ENCODE results near the gene OR8B4.

GRCh38 chr11:124473476-124473875 is 48.8 kb upstream of the OR8B4 start:
- TF ChIP-seq POLR2A (IDR thresholded peaks at IDR 0.05; ENCODE audit: borderline replicate concordance, extremely low read depth, insufficient read depth, insufficient read length) = no peak
- no peak for TF ChIP-seq SP1 (IDR thresholded peaks at IDR 0.05; ENCODE audit: low read depth)
- no peak for TF ChIP-seq MAX (IDR thresholded peaks at IDR 0.05)
- no peak for TF ChIP-seq CTCF (IDR thresholded peaks at IDR 0.05 in 2 of 3, conservative IDR thresholded peaks at IDR 0.05 in 1 of 3; ENCODE audit: borderline replicate concordance in 1 of 3, insufficient read depth in 1 of 3, low read depth in 2 of 3, low read length in 2 of 3)
- no peak for TF ChIP-seq JUND (IDR thresholded peaks at IDR 0.05)
- TF ChIP-seq YY1 (IDR thresholded peaks at IDR 0.05; ENCODE audit: extremely low read depth, insufficient replicate concordance, low read depth, low read length) = no peak
- TF ChIP-seq POLR2AphosphoS5 (IDR thresholded peaks at IDR 0.05; ENCODE audit: low read depth, low read length) = no peak
- no peak for TF ChIP-seq EZH2 (IDR thresholded peaks at IDR 0.05)
- no peak for TF ChIP-seq REST (IDR thresholded peaks at IDR 0.05; ENCODE audit: low read depth)
- TF ChIP-seq CBX3 (IDR thresholded peaks at IDR 0.05; ENCODE audit: low read depth) = no peak
- TF ChIP-seq ELF1 (IDR thresholded peaks at IDR 0.05; ENCODE audit: borderline replicate concordance, low read depth) = no peak
- TF ChIP-seq SRF (IDR thresholded peaks at IDR 0.05; ENCODE audit: low read depth) = no peak
- no peak for TF ChIP-seq EGR1 (IDR thresholded peaks at IDR 0.05; ENCODE audit: low read depth)

Data from HCT116 (cell line).